Smooth muscle cell (in vitro differentiated cells): ENCODE measurements around the gene BAIAP2. TPM values are rescaled to one million over a fixed set of nuclear protein-coding genes. Genes with fewer than 3 reads are reported as not detected.

Source experiments
- DNase-seq: peaks from one replicate; lab custom pipeline; 2025; ENCODE audit not compliant: unreplicated experiment; lab: John Stamatoyannopoulos, UW
- H2AFZ ChIP-seq: fragments of 200-600 bp; sonication (generic); 2 replicates; pipeline ENCODE4 v1.6.0; 2016; ENCODE audit warnings: antibody characterized with exemption, low read depth, mild to moderate bottlenecking
- H3F3A ChIP-seq: fragments of 200-600 bp; sonication (generic); 2 replicates; pipeline ENCODE4 v1.6.0; 2017; ENCODE audit warnings: antibody characterized with exemption, low read depth
- H3K27ac ChIP-seq: fragments of 200-600 bp; sonication (generic); 2 replicates; pipeline ENCODE4 v1.5.1; 2016; ENCODE audit warnings: low read depth, mild to moderate bottlenecking
- H3K27me3 ChIP-seq: fragments of 200-600 bp; sonication (generic); 2 replicates; pipeline ENCODE4 v1.6.1; 2016; ENCODE audit warnings: low read depth, mild to moderate bottlenecking
- H3K36me3 ChIP-seq: fragments of 200-600 bp; sonication (generic); 2 replicates; pipeline ENCODE4 v1.5.1; 2016; ENCODE audit warnings: low read depth
- H3K4me1 ChIP-seq: fragments of 200-600 bp; sonication (generic); 2 replicates; pipeline ENCODE4 v1.5.1; 2016; ENCODE audit warnings: low read depth
- H3K4me2 ChIP-seq: fragments of 200-600 bp; sonication (generic); 2 replicates; pipeline ENCODE4 v1.6.0; 2016; ENCODE audit warnings: mild to moderate bottlenecking
- H3K4me3 ChIP-seq: fragments of 200-600 bp; sonication (generic); 2 replicates; pipeline ENCODE4 v1.5.1; 2016; ENCODE audit warnings: mild to moderate bottlenecking
- H3K79me2 ChIP-seq: fragments of 200-600 bp; sonication (generic); 2 replicates; pipeline ENCODE4 v1.6.0; 2016; ENCODE audit warnings: low read depth, mild to moderate bottlenecking
- H3K9ac ChIP-seq: fragments of 200-600 bp; sonication (generic); 2 replicates; pipeline ENCODE4 v1.6.0; 2016; ENCODE audit warnings: low read depth
- H3K9me3 ChIP-seq: fragments of 200-600 bp; sonication (generic); replicated peaks from 2 replicates; pipeline ENCODE4 v1.5.1; 2016; ENCODE audit warnings: low read depth
- H4K20me1 ChIP-seq: fragments of 200-600 bp; sonication (generic); 2 replicates; pipeline ENCODE4 v1.6.0; 2016; ENCODE audit warnings: low read depth
- WGBS: methylation state at CpG from one replicate; pipeline ENCODE4 v1.1.7; 2016; ENCODE audit warnings: low lambda C conversion rate; 5-methylcytosine and 5-hydroxymethylcytosine counted together
- polyA plus RNA-seq: library from polyadenylated mRNA; unstranded; fragments of >200 nt; fragmentation: Nextera tagmentation; extraction: Ambion mirVana; gene quantifications from 2 replicates; pipeline ENCODE4 v1.2.1, GENCODE V29; 2016
- total RNA-seq: library from RNA; depleted of rRNA; stranded (reverse); fragments of >200 nt; gene quantifications from 2 replicates; pipeline ENCODE4 v1.2.3, GENCODE V29; 2014
- TF ChIP-seq, protein P1 (sequence below): fragments of 200-600 bp; sonication (generic); IDR thresholded peaks from 2 replicates; pipeline ENCODE4 v1.5.1; 2017; ENCODE audit warnings: borderline replicate concordance, mild to moderate bottlenecking, antibody characterized with exemption; ENCODE audit not compliant: insufficient read depth, poor library complexity, severe bottlenecking

BAIAP2 gene
- total and polyA plus RNA-seq, 2 experiments from 2014 or later, result 26.6 to 41.9 TPM

DNA sequence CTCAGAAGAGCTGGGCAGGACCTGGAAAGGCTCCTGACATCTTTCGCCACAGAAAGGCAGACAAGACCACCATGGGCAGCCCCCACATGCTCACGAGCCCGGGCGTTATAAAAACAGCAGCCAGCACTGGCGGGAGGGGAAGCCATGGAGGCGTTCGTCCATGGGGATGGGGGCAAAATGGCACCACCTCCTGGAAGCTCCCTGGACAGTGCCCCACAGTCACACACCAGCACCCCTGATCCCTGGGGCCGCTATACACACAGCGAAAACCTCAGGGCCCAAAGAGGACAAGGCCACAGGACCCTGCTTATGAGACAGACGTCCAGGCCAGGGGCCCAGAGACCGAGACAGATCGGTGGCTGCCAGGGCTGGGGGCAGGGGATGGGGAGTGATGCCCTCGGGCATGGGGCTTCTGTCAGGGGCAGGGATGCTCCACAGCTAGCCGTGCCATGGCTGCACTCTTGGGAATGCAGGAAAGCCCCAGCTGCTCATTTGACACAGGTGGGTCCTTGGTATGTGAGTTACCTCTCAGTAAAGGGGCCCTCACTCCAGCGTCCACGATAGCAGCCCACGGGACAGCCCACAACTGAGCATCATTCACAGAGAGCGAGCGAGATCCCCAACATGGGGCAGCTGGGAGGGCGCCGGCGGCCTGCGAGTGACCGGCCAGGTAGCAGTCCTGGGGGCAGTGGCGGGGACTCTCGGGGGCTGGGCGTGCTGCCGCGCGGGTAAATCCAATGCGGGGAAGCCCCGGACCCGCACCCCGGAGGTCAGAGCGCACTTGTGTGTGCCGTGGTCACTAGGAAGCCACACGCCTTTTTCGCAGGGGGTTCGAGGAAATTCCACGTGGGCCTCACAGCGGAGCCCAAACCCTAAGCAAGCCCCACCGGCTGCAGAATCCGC is 124.0 kb downstream of the BAIAP2 start:
- TF ChIP-seq, protein P1, sequence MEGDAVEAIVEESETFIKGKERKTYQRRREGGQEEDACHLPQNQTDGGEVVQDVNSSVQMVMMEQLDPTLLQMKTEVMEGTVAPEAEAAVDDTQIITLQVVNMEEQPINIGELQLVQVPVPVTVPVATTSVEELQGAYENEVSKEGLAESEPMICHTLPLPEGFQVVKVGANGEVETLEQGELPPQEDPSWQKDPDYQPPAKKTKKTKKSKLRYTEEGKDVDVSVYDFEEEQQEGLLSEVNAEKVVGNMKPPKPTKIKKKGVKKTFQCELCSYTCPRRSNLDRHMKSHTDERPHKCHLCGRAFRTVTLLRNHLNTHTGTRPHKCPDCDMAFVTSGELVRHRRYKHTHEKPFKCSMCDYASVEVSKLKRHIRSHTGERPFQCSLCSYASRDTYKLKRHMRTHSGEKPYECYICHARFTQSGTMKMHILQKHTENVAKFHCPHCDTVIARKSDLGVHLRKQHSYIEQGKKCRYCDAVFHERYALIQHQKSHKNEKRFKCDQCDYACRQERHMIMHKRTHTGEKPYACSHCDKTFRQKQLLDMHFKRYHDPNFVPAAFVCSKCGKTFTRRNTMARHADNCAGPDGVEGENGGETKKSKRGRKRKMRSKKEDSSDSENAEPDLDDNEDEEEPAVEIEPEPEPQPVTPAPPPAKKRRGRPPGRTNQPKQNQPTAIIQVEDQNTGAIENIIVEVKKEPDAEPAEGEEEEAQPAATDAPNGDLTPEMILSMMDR, result no peak
- Histone ChIP-seq H3K79me2 (no peaks in the 10 kb centered on the region), H3K4me1 (no peaks in the 10 kb centered on the region), H3K9ac (no peak overlapping the region), H3K36me3 (no peaks in the 10 kb centered on the region), H2AFZ (no peak overlapping the region), H4K20me1 (no peaks in the 10 kb centered on the region), H3F3A (no peaks in the 10 kb centered on the region), H3K27ac (no peak overlapping the region), H3K9me3 (no peaks in the 10 kb centered on the region), H3K4me2 (no peak overlapping the region), H3K27me3 (no peaks in the 10 kb centered on the region), H3K4me3 (no peak overlapping the region)
- WGBS, result 95% methylated on average over 36 of the region's 43 CpGs
- DNase-seq, result no peak

DNA sequence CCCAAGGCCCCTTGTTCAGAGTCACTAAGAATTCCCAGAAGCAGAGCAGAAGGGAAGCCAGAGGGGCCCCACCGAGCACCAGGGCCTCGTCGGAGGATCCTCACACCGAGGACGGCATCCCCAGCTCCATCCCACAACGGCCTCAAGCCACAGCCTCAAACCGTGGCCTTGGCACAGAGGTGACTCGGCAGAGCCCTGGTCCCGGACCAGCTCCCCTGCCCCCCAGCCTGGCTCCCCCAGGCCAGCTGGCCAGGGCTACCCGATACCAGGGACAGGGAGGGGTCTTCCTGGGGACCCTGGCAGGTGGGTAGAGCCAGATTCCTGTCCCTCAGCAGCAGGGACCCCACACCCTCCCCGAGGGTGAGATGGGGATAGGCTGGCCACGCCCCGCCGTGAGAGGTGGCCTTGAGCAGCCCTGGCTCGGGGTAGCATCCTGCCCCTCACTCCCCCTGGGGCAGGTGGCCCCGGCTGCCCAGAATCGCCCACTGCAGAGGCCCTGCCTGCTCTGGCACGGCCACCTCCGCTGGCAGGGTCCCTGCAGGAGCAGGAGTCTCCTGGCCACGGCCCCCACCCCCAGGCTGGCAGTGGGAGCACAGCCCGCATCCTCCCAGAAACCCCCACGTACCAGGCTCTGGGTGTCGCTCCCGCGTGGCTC is 124.8 kb downstream of the BAIAP2 start:
- WGBS, result 90% methylated on average over 14 of the region's 25 CpGs
- no peaks in the 10 kb centered on the region for H3K79me2 ChIP-seq
- H2AFZ ChIP-seq, result no peak overlapping the region

DNA sequence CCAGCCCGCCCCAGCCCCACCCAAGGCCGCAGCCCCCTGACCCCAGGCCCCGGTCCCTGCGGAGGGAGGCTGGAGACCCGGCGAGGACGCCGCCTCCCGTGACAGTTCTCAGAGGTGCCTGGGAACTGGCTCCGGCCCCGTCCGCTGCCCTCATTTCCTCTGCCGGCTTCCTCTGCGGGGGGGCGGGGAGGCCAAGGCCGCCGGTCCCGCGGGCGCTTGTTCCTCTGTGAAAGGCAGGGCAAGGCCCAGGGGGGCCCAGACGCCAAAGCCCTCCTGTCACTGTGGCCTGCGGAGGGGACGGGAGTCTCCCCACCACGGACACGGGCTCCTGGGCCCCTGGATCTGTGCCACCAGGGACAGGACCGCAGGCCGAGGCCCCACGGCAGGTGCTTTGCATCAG is 125.4 kb downstream of the BAIAP2 start:
- H3K4me2 ChIP-seq, result no peak overlapping the region
- peaks cover under 1% of the 10 kb centered on the region for H3K27me3 ChIP-seq
- H3K9me3 ChIP-seq, result no peaks in the 10 kb centered on the region
- DNase-seq, result no peak
- H3K27ac ChIP-seq, result no peak overlapping the region
- H3K36me3 ChIP-seq, result no peaks in the 10 kb centered on the region
- H3K4me3 ChIP-seq, result no peak overlapping the region
- 97% methylated on average over 5 of the region's 28 CpGs for WGBS
- no peaks in the 10 kb centered on the region for H4K20me1 ChIP-seq
- TF ChIP-seq, protein P1, result no peak
- no peak overlapping the region for H2AFZ ChIP-seq
- no peaks in the 10 kb centered on the region for H3F3A ChIP-seq
- H3K9ac ChIP-seq, result no peak overlapping the region
- no peaks in the 10 kb centered on the region for H3K4me1 ChIP-seq
- H3K79me2 ChIP-seq, result no peaks in the 10 kb centered on the region

More for the DNA sequence above, 124.8 kb downstream of the BAIAP2 start:
- H3K27ac ChIP-seq, result no peak overlapping the region
- H3K9ac ChIP-seq, result no peak overlapping the region
- H3K4me2 ChIP-seq, result no peak overlapping the region
- no peak for DNase-seq
- H3F3A ChIP-seq, result no peaks in the 10 kb centered on the region
- no peaks in the 10 kb centered on the region for H4K20me1 ChIP-seq
- no peaks in the 10 kb centered on the region for H3K27me3 ChIP-seq
- TF ChIP-seq, protein P1, result no peak
- no peaks in the 10 kb centered on the region for H3K36me3 ChIP-seq
- H3K4me1 ChIP-seq, result no peaks in the 10 kb centered on the region
- no peak overlapping the region for H3K4me3 ChIP-seq
- H3K9me3 ChIP-seq, result no peaks in the 10 kb centered on the region
